ENCODE data around the gene LRFN4. TPM values are rescaled to one million over a fixed set of nuclear protein-coding genes. Genes with fewer than 3 reads are reported as not detected.
A peak's percentile ranks its signal among the peaks of the same experiment; 100 is the strongest.

Gene LRFN4
- total and polyA plus RNA-seq, 2 of the 8 experiments (the other 6 are each of a cell fraction or from before 2014, with no cell fraction given) = 49.8 to 64.3 TPM

GRCh38 chr11:66907751-66908630 lies 51.1 kb downstream of the LRFN4 start:
- Histone ChIP-seq H3K27ac (ENCODE audit: low read depth, low read length) (no peak overlapping the region), H2BK120ac (replicated peaks; ENCODE audit: low read depth, low read length) (no peak overlapping the region), H3K14ac (ENCODE audit: insufficient read length) (no peak overlapping the region), H3K9me3 (ENCODE audit: insufficient read depth in 2 of 2, low read depth in 1 of 2, low read length in 1 of 2) (no peaks in the 10 kb centered on the region), H2BK15ac (ENCODE audit: low read length) (peak overlapping the region; percentile 36; the same call in 1 of the 2 replicates), H3K79me2 (ENCODE audit: control insufficient read depth in 1 of 2, insufficient read depth in 2 of 2, low read length in 2 of 2) (no peaks in the 10 kb centered on the region), H2BK12ac (ENCODE audit: low read depth, low read length) (no peak overlapping the region), H4K8ac (ENCODE audit: extremely low read depth, insufficient read depth, low read length) (no peak overlapping the region), H3K4ac (replicated peaks; ENCODE audit: insufficient read length, low read depth, low read length) (no peak overlapping the region), H2BK5ac (ENCODE audit: low read depth, low read length) (no peak overlapping the region), H3K56ac (replicated peaks; ENCODE audit: insufficient read length, low read depth, low read length) (no peak overlapping the region), H3K23ac (ENCODE audit: insufficient read length) (no peak overlapping the region), H3K23me2 (ENCODE audit: low read depth, low read length) (no peaks in the 10 kb centered on the region), H4K91ac (replicated peaks; ENCODE audit: insufficient read length, low read length) (no peak overlapping the region), H2AFZ (ENCODE audit: low read length) (no peak overlapping the region), H3K4me1 (replicated peaks in 1 of 4; ENCODE audit: control insufficient read depth in 3 of 4, insufficient read depth in 4 of 4, low read length in 3 of 4) (peaks cover 8 to 30% (median 21%) of the 10 kb centered on the region in 4 experiments), H3K79me1 (ENCODE audit: low read depth, low read length) (no peaks in the 10 kb centered on the region; the same call in 1 of the 2 replicates), H4K5ac (ENCODE audit: insufficient read length, low read depth, low read length) (no peak overlapping the region), H4K20me1 (replicated peaks in 1 of 2; ENCODE audit: control insufficient read depth in 1 of 2, insufficient read depth in 2 of 2, low read length in 2 of 2) (no peaks in the 10 kb centered on the region), H3K27me3 (replicated peaks in 1 of 4; ENCODE audit: control insufficient read depth in 3 of 4, extremely low read depth in 1 of 4, insufficient read depth in 3 of 4, low read length in 3 of 4) (no peaks in the 10 kb centered on the region), H3K36me3 (ENCODE audit: control insufficient read depth in 2 of 4, insufficient read depth in 4 of 4, low read length in 3 of 4) (no peaks in the 10 kb centered on the region), H3K4me3 (ENCODE audit: extremely low read depth in 1 of 4, insufficient read depth in 2 of 4, low read depth in 3 of 4, low read length in 4 of 4) (no peak overlapping the region), H3K9ac (replicated peaks in 1 of 4; ENCODE audit: extremely low read depth in 1 of 4, low read depth in 3 of 4, low read length in 3 of 4) (no peak overlapping the region), H2AK5ac (ENCODE audit: low read depth, low read length) (no peak overlapping the region), H3K4me2 (ENCODE audit: insufficient read depth in 1 of 2, low read depth in 2 of 2, low read length in 2 of 2) (no peak overlapping the region), H2BK20ac (ENCODE audit: low read length) (no peak overlapping the region), H3K18ac (ENCODE audit: extremely low read depth, low read length) (no peak overlapping the region)
- FAIRE-seq = no peak
- 88% methylated on average over 9 of the region's 9 CpGs; no CpG with 5 or more reads in 1 of the 2 experiments for WGBS, 2 experiments (ENCODE audit: extremely low coverage in 1 of 2, insufficient coverage in 1 of 2, insufficient read length in 1 of 2, insufficient replicate concordance in 2 of 2, low coverage in 1 of 2, low lambda C conversion rate in 2 of 2, missing lambda C conversion rate in 1 of 2)
- POLR2A ChIA-PET (ENCODE audit: partially characterized antibody) = interaction anchor here (0.9 to 1.3 kb wide), 2 partner anchors 12 to 65 kb away, joined by 3 to 7 read pairs; partner anchors contain the start of gene RCE1
- CTCF ChIA-PET (ENCODE audit: partially characterized antibody) = interaction anchor here (1.0 to 5.2 kb wide), 10 partner anchors 9 to 68 kb away, joined by 3 to 27 read pairs (median 5); partner anchors contain the start of gene C11orf86
- DNase-seq (ENCODE audit: low read depth in 1 of 2, low spot score in 2 of 2) = no peak
- TF ChIP-seq RNF2 (IDR thresholded peaks at IDR 0.05; ENCODE audit: borderline replicate concordance, low read depth, low read length, missing control alignments, poor library complexity, severe bottlenecking) = no peak

All from H1 (cell line).